DMS153 treated with DMSO at 0.1 percent for 48 hours (cell line): ENCODE data around the gene PLEKHH2.
"Not testable (repeated sequence)": the region's sequence is repeated elsewhere in the genome, so short reads cannot be mapped to it uniquely, and the experiment has no call there.

Experiments
- DNase-seq: peaks from one replicate; lab custom pipeline; 2025; ENCODE audit not compliant: unreplicated experiment; lab: John Stamatoyannopoulos, UW

PLEKHH2 gene

DNA sequence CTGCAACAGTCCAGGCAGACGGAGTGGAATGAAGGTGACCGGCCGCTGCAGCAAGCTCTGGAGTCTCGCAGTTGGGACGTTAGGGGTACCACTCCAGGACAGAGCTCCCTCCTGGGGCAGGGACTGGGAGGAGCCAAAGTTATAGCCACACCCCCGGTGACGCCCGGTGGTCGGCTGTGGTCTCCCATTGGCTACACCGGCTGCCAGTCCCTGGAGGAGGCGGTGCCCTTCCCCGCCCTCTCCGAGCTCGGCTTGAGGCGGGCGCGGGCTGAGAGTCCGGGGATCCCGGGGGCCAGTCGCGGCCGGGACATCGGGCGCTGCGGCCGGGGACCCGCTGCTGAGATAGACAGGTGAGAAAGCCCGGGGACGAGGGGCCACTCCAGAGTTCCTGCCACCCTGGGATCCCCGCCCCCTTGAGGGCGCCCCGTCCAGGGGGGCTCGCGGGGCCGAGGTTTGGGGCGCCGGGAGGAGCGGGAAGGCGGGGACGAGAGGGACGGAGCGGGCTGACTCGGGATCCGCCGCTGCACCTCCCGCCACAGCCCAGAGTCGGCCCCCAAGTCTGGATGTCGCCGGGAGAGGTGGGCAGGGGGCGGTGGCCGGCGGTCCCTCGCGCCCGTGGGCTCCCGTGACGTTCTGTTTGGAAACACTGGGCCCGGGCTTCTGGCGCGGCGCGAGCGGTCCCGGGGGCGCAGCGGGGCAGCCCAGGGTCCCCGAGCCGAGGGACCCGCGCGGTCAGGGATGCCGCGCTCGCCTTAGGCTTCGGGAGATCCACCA lies at the start of gene PLEKHH2:
Gene PLEKHH2 (plus strand): TSS at position 231 of the 774 bp plus-strand sequence. CDS start 7,414 bp downstream, outside the sequence.
- DNase-seq: peak; percentile 87

DNA sequence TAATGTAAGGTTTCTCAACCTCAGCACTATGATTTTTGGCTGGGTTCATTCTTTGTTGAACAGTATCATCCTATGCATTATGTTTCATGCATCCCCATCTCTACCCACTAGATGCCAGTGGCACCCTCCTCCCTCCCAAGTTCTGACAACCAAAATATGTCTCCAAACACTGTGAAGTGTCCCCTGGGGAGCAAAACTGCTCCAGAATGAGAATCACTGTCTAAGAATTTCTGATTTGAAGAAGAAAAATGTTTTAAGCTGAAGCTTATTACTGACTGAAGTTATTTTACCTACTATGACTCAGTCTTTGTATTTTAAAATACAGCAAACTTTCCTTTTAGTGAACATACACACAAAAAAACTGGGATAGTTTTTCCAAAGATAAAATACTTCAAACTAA lies 44.6 kb upstream of the PLEKHH2 start:
- no peak for DNase-seq

DNA sequence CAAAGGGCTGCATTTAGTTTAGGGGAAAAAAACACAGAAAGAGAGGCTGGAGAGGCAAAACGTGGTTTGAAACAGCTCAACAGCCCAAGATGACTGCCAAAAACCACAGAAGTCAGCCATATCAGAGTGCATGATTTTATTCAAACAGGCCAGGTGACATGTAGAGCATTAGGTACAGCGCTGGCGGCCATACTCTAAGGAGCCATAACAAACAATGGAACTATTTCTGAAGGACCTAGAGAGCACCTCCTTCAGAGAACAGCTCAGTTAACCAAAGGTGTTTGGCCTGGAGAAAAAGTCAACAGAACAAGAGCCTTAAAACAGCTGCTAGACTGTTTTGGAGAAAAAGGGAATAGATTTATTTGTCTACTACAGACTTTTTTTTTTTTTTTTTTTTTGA lies 43.8 kb upstream of the PLEKHH2 start:
- no peak for DNase-seq

DNA sequence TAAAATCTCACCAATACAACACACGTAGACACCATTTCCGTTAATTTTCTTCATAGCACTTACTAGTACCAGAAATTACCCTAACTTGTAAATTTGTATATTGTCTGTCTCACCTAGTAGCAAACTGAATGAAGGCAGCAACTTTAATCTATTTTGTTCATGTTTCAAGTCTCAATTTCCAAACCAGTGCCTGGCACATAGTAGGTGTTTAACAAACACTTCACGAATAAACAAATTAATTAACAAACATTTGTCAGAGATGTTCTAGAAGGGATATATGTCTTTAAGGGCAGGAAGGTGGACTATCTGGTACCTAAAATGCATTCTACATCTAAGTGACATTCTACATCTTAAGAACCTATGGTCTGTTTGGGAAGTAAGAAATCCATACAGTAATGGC lies 42.2 kb upstream of the PLEKHH2 start:
- DNase-seq: no peak

DNA sequence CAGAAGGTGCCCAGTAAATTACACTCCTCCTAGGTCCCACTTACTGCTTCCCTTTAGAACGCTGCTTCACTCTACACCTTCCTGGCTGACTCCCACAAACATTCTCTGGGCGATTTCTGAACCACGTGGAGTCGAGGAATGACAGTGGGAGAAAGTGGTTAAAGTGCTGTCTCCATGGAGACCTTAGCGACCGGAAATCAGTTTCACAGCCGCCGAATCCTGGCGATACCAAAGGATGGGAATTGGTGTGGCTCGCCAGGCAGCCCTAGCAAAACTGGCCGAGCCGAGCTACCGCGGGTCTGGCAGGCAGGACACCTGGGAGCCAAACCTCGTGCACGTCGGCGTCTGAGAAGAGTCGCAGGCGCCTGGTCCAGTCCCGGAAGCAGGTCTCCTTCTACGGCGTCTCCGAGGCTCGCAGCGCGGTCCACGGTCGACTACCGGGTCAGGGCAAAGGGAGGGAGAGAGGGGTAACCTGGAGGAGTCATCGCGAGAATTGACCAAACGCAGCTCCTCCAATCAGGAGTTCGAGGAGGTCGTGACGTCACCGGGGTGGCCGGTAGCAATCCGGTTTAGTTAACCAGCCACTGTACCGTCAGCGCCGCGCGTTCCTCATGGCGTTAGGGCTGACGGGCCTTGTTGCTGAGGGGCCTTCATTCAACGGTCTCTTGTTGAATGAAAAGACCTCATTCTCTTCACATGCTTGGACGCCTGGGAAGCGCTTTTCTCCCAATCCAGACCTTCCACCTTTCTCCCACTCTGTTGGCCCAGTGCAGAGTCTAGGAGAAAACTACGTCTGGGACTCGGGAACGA lies 41.3 kb upstream of the PLEKHH2 start, which contains the start of gene THADA:
Gene THADA (minus strand): TSS at position 436 of the 810 bp plus-strand sequence. CDS start 3,646 bp downstream, outside the sequence.
- peak; percentile 95 for DNase-seq

DNA sequence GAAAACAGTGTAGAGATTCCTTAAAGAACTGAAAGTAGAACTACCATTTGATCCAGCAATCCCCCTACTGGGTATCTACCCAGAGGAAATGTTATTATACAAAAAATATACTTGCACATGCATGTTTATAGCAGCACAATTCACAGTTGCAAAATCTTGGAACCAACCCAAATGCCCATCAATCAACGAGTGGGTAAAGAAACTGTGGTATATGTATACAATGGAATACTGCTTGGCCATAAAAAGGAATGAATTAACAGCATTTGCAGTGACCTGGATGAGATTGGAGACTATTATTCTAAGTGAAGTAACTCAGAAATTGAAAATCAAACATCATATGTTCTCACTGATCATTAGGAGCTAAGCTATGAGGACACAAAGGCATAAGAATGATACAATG lies 36.5 kb upstream of the PLEKHH2 start:
- DNase-seq: not testable (repeated sequence)

DNA sequence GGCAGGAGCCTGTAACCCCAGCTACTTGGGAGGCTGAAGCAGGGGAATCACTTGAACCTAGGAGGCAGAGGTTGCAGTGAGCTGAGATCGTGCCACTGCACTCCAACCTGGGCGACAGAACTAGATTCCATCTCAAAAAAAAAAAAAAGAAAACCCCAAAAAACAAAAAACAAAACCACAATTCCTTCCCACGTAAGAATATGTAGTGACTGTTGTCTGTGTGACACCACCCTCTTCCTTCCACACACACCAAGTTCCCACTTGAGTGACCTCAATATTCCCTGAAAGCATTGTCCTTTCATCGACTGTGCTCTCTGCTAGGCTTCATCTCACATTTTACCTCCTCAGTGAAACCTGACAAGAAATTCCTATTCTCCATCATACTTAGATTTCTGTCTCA lies 32.4 kb upstream of the PLEKHH2 start:
- no peak for DNase-seq

DNA sequence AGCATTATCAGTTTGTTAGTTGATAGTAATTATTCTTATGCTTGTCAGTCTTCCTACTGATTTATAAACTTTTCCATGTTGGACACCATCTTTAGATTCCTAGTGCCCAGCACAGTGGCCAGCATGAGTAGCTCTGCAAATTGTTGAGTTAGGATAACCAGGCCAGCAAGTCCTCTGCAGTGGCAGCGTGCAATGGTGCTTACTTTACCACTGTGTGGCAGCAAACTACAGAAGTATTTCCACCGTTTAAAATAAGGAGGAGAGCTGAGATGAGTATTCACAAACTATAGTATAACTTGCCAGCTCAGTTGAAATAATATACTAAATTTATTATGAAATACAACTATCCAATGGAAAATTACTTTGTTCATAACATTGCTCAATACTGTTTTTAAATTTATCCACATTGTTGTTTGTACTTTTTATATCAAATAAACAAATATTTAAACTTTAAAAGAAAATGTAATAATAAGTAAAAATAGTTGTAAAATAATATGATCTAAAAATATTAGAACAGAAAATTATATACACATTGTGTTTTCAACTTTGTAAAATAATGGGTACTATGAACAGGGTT lies 31.9 kb upstream of the PLEKHH2 start:
- peak; percentile 35 for DNase-seq

DNA sequence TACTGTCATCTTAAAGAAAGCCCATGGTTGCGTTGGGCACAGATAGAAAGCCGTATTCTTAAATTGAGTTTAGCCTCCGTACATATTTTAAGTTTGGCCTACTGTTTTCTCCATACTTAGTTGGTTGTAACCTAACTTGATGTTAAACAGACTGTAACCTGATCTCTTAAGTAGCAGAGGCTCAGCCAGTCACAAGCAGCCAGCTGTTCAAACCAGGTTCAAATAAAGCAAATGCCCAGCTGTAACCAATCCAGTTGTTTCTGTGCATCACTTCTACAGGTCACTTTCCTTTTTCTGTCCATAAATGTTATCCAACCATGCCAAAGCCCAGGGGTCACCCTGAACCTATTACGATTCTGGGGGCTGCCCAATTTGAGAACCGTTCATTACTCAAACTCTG lies 31.2 kb upstream of the PLEKHH2 start:
- DNase-seq: no peak

DNA sequence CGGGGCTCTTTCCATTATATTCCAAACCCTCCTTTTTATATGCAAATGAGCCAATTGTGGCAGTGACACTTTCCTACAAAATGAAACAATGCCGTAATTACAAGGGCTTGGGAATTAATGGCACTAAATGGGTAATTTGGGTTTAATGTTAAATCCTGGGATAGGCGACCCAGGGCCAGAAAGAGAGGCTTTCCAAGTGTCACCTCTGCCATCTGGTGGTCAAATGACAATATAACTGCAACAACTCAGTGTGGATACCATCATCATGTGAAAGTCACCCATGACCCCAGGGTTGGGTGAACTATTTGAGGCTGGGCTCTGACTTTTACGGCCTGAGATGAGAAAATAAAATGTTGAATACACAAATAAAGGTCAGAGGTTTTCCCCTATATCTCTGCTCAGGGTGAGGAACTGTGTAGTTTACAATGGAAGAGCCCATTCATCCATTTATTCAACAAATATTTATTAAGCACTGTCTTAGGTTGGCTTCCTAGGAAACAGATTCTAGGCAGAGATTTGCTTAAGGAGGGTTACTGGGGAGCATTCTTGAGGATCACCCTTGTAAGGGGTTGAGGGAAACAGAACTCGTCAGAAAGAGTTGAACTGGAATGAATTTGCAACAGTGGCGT lies 27.7 kb upstream of the PLEKHH2 start:
- peak; percentile 28 for DNase-seq

DNA sequence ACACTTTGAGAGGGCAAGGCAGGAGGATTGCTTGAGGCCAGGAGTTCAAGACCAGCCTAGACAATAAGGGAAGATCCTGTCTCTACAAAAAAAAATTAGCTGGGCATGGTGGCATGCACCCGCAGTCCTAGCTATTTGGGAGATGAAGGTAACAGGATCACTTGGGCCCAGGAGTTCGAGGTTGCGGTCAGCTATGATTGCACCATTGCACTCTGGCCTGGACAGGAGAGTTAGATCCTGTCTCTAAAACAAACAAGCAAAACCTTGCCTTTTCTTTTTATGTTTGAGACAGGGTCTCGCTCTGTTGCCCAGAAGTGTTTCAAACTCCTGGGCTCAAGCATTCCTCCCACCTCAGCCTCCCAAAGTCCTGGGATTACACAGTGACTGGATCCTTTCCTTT lies 26.7 kb upstream of the PLEKHH2 start:
- DNase-seq: no peak

DNA sequence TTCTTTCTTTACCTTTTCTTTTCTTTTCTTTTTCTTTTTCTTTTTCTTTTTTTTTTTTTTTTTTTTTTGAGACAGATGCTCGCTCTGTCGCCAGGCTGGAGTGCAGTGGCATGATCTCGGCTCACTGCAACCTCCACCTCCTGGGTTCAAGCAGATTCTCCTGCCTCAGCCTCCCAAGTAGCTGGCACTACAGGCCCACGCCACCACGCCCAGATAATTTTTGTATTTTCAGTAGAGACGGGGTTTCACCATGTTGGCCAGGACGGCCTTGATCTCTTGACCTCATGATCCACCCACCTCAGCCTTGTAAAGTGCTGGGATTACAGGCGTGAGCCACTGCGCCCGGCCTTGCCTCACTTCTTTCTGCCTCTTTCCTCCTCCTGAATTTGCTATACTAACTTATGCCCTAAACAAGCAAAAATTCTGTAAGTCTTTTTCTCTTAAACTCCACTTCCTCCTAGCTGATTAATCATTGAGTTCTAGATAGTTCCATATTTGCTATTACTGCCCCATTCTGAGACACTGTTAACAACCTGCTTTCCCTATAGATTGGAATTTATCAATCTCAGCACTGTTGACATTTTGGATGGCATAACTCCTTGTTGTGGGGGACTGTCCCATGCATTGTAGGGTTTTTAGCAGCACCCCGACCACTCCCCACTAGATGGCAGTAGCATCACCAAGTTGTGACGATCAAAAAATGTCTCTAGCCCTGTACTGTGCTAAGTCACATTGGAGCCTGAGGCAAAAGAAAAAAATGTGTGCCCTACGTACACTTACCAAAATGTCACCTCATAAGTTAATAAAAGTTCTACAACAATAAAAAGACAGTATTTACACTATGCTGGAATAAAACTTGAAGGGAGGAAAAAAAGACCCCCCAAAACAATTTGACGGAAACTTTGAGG lies 24.8 kb upstream of the PLEKHH2 start:
- peak; percentile 73 for DNase-seq

DNA sequence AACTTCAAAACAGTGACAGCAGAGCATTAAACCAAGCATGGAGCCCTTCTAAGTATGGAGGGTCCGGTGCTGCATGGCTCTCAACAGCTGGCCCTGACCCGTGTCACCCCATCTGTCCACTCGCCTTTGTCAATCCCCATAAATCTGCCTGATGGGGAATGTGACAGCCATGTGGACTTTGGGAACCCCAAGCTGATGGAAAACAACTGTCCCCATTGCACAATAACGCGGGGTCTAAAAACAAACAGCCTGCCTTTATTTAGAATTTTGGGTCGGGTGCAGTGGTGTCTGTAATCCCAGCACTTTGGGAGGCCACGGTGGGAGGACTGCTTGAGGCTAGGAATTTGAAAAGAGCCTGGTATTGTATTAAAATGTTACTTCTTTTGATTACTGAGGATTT lies 24.1 kb upstream of the PLEKHH2 start:
- DNase-seq: no peak

DNA sequence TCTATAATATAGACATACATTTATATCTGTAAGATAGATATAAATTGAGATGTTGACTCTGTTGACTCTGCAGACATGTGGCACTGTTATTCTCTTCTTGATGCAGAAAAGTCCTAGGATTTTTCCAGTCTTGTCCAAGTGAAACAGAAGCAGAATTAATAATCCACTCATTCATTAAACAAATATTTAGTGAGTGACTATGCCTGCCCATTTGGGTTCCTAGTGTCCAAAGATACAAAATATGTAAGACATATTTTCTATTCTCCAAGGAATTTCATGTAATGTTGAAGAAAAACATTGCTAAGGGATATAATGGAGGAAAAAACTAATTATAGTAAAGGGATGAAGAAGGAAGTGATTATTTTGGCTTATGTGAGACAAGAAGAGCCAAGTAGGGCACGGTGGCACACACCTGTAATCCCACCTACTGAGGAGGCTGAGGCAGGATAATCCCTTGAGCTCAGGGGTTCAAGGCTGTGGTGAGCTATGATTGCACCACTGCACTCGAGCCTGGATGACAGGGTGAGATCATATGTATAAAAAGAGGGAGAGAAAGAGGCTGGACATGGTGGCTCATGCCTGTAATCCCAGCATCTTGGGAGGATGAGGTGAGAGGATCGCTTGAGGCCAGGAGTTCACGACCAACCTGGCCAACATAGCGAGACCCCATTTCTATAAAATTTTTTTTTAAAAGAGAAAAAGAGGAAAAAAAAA lies 19.9 kb upstream of the PLEKHH2 start:
- DNase-seq: no peak

DNA sequence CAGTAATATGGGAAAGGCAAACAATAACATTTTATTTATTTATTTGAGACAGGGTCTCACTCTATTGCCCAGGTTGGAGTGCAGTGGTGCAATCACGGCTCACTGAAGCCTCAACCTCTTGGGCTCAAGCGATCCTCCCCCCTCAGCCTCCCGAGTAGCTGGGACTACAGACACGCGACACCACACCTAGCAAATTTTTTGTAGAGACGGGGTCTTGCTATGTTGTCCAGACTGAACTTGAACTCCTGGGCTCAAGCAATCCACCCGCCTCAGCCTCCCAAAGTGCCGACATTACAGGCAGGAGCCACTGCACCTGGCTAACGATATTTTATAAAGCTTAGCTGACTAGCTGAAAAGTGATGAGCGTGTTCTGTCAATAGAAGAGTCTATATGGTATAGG lies 17.5 kb upstream of the PLEKHH2 start:
- no peak for DNase-seq

DNA sequence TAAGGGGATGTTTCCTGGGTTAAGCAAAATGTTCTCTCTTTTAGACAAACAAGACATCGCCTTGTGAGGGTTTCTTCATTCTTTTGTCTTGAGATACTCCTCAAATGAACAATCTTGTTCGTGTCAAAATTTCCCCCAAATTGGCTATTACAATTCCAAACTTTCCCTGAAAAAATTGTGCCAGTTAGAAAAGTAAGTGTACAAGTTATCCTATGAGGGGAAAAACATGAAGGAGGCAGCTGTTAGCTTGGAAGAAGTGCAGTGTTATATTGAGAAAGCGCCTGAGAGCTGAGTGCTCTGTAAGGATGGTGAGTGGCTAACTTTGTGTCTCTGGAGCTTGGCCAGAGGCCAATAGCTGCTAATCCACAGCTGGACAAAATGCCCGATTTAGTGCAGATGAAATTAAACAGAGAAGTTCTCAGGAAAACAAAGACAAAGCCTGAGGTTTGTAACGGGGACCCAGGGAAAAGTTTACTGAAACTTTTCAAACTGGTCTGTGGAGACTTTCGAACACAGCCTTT lies 14.1 kb upstream of the PLEKHH2 start:
- DNase-seq: no peak

DNA sequence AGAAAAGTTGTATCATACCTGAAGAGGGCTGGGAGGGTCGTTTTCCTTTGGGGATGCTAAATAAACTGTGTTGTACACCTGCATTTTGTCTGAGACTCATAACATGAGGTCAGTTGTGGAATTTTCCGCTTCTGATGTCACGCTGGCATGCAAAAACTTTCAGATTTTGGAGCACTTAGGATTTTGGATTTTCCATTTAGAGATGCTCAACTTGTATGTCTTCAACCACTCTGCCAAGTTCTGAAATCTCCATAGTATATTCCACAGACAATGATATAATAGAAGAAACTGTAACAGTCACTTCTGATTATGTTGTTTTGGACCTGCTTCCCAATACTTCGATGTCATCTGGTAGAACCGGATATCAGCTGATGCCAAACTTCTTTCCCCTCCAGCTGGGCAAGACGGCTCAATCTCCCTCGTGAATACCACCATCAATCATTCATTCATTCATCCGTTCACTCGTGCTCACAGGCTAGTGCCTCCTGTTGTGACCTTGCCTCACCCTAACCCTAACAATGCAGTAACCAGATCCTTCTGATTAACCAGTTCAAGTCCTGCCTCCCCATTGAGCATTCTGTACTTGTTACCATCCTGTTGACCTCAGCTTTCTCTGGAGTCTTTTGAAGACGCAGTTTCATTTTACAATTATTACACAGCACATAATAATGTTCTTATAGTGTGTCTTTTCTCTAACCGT lies 5.3 kb upstream of the PLEKHH2 start:
- DNase-seq: no peak

DNA sequence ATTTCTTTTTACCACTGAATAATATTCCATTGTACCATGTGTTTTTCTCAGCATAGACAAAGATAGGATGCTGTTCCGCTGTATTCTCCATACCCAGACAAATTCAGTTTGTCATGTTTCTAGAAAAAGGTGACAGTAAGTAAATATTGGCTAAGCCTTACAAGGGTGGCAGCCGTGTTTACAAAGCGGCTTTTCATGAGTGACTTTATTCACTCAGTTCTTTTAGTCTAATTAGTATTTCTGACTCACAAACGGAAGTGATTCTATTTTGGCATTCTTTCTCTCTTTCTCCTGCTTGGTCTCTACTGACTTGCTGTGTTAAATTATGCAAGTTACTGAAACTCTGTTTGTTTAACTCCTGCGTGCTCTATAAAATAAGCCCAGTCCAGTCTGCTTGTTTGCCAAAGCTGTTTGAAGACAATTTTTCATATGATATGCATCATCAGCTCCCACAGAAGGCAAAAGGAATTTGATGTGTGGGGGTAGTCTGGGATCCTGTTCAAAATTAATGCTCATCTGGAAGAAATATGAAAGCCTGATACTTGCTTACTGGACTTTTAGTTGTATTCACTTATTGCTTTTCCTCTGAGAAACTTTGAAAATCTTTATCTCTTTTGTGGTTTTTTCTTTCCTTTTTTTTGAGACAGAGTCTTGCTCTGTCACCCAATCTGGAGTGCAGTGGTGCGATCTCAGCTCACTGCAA lies 2.3 kb upstream of the PLEKHH2 start:
- peak; percentile 90 for DNase-seq
